Subcutaneous adipose tissue (tissue), 4 donors: ENCODE measurements around the gene GNG7. TPM values are rescaled to one million over a fixed set of nuclear protein-coding genes. Genes with fewer than 3 reads are reported as not detected.

Experiments
- CTCF ChIP-seq: fragments of 450-650 bp; IDR thresholded peaks from one replicate; pipeline ENCODE4 v1.5.1; 2016; ENCODE audit warnings: low read depth, mild to moderate bottlenecking, control low read depth, antibody characterized with exemption, moderate library complexity
- total RNA-seq, 4 donors: library from RNA; depleted of rRNA; stranded (reverse); fragments of >200 nt; gene quantifications; one replicate each; pipeline ENCODE4 v1.1.0, GENCODE V29; 2016

The GNG7 gene
- total RNA-seq, 4 donors from 2014 or later = 0.16 to 3.6 (median 0.82) TPM

- no peak for TF ChIP-seq CTCF
These were observed 141.3 kb downstream of the GNG7 start for GRCh38 chr19:2561221-2561620.

GRCh38 chr19:2560369-2560768 is 142.1 kb downstream of the GNG7 start:
- TF ChIP-seq CTCF = no peak

- TF ChIP-seq CTCF = no peak
These were observed 144.0 kb downstream of the GNG7 start for GRCh38 chr19:2558543-2558942.

- no peak for TF ChIP-seq CTCF
These were observed 145.4 kb downstream of the GNG7 start for GRCh38 chr19:2557093-2557440.

GRCh38 chr19:2556221-2557092 is 146.0 kb downstream of the GNG7 start:
- no peak for TF ChIP-seq CTCF

- no peak for TF ChIP-seq CTCF
These were observed 146.9 kb downstream of the GNG7 start for GRCh38 chr19:2555422-2556220.

GRCh38 chr19:2554856-2555255 is 147.6 kb downstream of the GNG7 start:
- TF ChIP-seq CTCF = no peak
